Nephron progenitor cell (in vitro differentiated cells): ENCODE data around the gene PTPRD.

ENCODE experiments used
- DNase-seq: peaks from one replicate; pipeline ENCODE4 v3.0.0; 2021
- H3K27ac Mint-ChIP-seq: 2 replicates; pipeline ENCODE4 v1.8.0; 2021; ENCODE audit warnings: mild to moderate bottlenecking, moderate library complexity, mixed read lengths
- H3K27me3 Mint-ChIP-seq: 2 replicates; pipeline ENCODE4 v1.8.0; 2021; ENCODE audit warnings: mild to moderate bottlenecking, low read depth, mixed read lengths; ENCODE audit not compliant: poor library complexity
- H3K36me3 Mint-ChIP-seq: 2 replicates; pipeline ENCODE4 v1.8.0; 2021; ENCODE audit warnings: low read depth, mixed read lengths
- H3K4me1 Mint-ChIP-seq: 2 replicates; pipeline ENCODE4 v1.8.0; 2021; ENCODE audit warnings: mixed read lengths
- H3K4me3 Mint-ChIP-seq: 2 replicates; pipeline ENCODE4 v1.8.0; 2021; ENCODE audit warnings: mild to moderate bottlenecking, moderate library complexity, mixed read lengths
- H3K9me3 Mint-ChIP-seq: 2 replicates; pipeline ENCODE4 v1.8.0; 2021; ENCODE audit warnings: mild to moderate bottlenecking, moderate library complexity, mixed read lengths
- CTCF ChIP-seq: fragments of 200-600 bp; sonication (generic); IDR thresholded peaks from 2 replicates; pipeline ENCODE4 v1.5.0; 2021; ENCODE audit warnings: antibody characterized with exemption

Gene PTPRD

GRCh38 chr9:8845808-8846207 lies 1767.0 kb downstream of the PTPRD start:
- Mint-ChIP-seq H3K4me3 (no peak overlapping the region), H3K27ac (no peak overlapping the region), H3K9me3 (peaks cover 21% of the 10 kb centered on the region), H3K36me3 (peaks cover 55% of the 10 kb centered on the region), H3K27me3 (no peaks in the 10 kb centered on the region), H3K4me1 (peaks cover 36% of the 10 kb centered on the region)
- no peak for DNase-seq
- TF ChIP-seq CTCF, result no peak

GRCh38 chr9:8845376-8845775 lies 1767.4 kb downstream of the PTPRD start:
- no peak overlapping the region for H3K27ac Mint-ChIP-seq
- H3K27me3 Mint-ChIP-seq, result no peaks in the 10 kb centered on the region
- TF ChIP-seq CTCF, result no peak
- no peak overlapping the region for H3K4me3 Mint-ChIP-seq
- peaks cover 60% of the 10 kb centered on the region for H3K36me3 Mint-ChIP-seq
- peaks cover 31% of the 10 kb centered on the region for H3K4me1 Mint-ChIP-seq
- no peak for DNase-seq
- H3K9me3 Mint-ChIP-seq, result peaks cover 25% of the 10 kb centered on the region

- Mint-ChIP-seq H3K36me3 (peaks cover 66% of the 10 kb centered on the region), H3K27ac (no peak overlapping the region), H3K4me3 (no peak overlapping the region), H3K4me1 (peaks cover 23% of the 10 kb centered on the region), H3K9me3 (peaks cover 31% of the 10 kb centered on the region), H3K27me3 (no peaks in the 10 kb centered on the region)
- DNase-seq, result no peak
- TF ChIP-seq CTCF, result no peak
These were observed 1768.3 kb downstream of the PTPRD start for GRCh38 chr9:8844549-8844948.

- H3K27ac Mint-ChIP-seq, result peak overlapping the region; percentile 37
- H3K36me3 Mint-ChIP-seq, result peaks cover 69% of the 10 kb centered on the region
- no peak overlapping the region for H3K4me3 Mint-ChIP-seq
- no peaks in the 10 kb centered on the region for H3K27me3 Mint-ChIP-seq
- TF ChIP-seq CTCF, result no peak
- H3K9me3 Mint-ChIP-seq, result peaks cover 25% of the 10 kb centered on the region
- DNase-seq, result no peak
- H3K4me1 Mint-ChIP-seq, result peaks cover 19% of the 10 kb centered on the region
These were observed 1770.2 kb downstream of the PTPRD start for GRCh38 chr9:8842402-8843193.

- Mint-ChIP-seq H3K4me3 (no peak overlapping the region), H3K4me1 (peaks cover under 1% of the 10 kb centered on the region), H3K27ac (no peak overlapping the region), H3K36me3 (peaks cover 62% of the 10 kb centered on the region), H3K9me3 (peaks cover 23% of the 10 kb centered on the region), H3K27me3 (no peaks in the 10 kb centered on the region)
- DNase-seq, result no peak
- no peak for TF ChIP-seq CTCF
These were observed 1774.7 kb downstream of the PTPRD start for GRCh38 chr9:8838136-8838535.

- Mint-ChIP-seq H3K4me3 (no peak overlapping the region), H3K27me3 (no peaks in the 10 kb centered on the region), H3K4me1 (peaks cover 12% of the 10 kb centered on the region), H3K36me3 (peaks cover 46% of the 10 kb centered on the region), H3K27ac (peak overlapping the region; percentile 38), H3K9me3 (peaks cover 16% of the 10 kb centered on the region)
- no peak for DNase-seq
- TF ChIP-seq CTCF, result no peak
These were observed 1777.5 kb downstream of the PTPRD start for GRCh38 chr9:8835291-8835690.
